HG03060 (cell line): ENCODE results near the gene CERT1.
"Not testable (repeated sequence)": the region's sequence is repeated elsewhere in the genome, so short reads cannot be mapped to it uniquely, and the experiment has no call there.

Source experiments
- ATAC-seq: cut with Tn5 transposase; IDR thresholded peaks from one replicate; pipeline ENCODE4 v1.9.1; 2021; ENCODE audit warnings: low read depth, moderate number of reproducible peaks; ENCODE audit not compliant: unreplicated experiment

The CERT1 gene

GRCh38 chr5:75511435-75512382, at the start of gene CERT1, which contains the start of gene POLK:
Gene CERT1, minus strand, starts transcription at chr5:75511629. Its CDS starts 422 bp downstream, at chr5:75511207.
Gene POLK, plus strand, starts transcription at chr5:75511891.
- ATAC-seq: peak; percentile 64

GRCh38 chr5:75560655-75561054, 49.2 kb upstream of the CERT1 start:
- ATAC-seq: not testable (repeated sequence)

GRCh38 chr5:75558981-75559632, 47.7 kb upstream of the CERT1 start:
- no peak for ATAC-seq

- ATAC-seq: no peak
Observed at GRCh38 chr5:75558221-75558620, 46.8 kb upstream of the CERT1 start.

- ATAC-seq: no peak
Observed at GRCh38 chr5:75553358-75553757, 41.9 kb upstream of the CERT1 start.

GRCh38 chr5:75552764-75553163, 41.3 kb upstream of the CERT1 start:
- no peak for ATAC-seq

GRCh38 chr5:75551471-75551870, 40.0 kb upstream of the CERT1 start:
- no peak for ATAC-seq

- ATAC-seq: no peak
Observed at GRCh38 chr5:75550597-75550996, 39.2 kb upstream of the CERT1 start.

GRCh38 chr5:75547812-75548211, 36.4 kb upstream of the CERT1 start:
- no peak for ATAC-seq

- no peak for ATAC-seq
Observed at GRCh38 chr5:75546830-75547229, 35.4 kb upstream of the CERT1 start.

- ATAC-seq: no peak
Observed at GRCh38 chr5:75545131-75545530, 33.7 kb upstream of the CERT1 start.

GRCh38 chr5:75538211-75538610, 26.8 kb upstream of the CERT1 start:
- ATAC-seq: no peak

GRCh38 chr5:75536694-75537360, 25.4 kb upstream of the CERT1 start:
- ATAC-seq: no peak

GRCh38 chr5:75536147-75536546, 24.7 kb upstream of the CERT1 start:
- no peak for ATAC-seq

GRCh38 chr5:75534734-75535133, 23.3 kb upstream of the CERT1 start:
- ATAC-seq: no peak

GRCh38 chr5:75533716-75534115, 22.3 kb upstream of the CERT1 start:
- ATAC-seq: not testable (repeated sequence)

GRCh38 chr5:75532190-75532589, 20.8 kb upstream of the CERT1 start:
- no peak for ATAC-seq

- no peak for ATAC-seq
Observed at GRCh38 chr5:75529185-75529584, 17.8 kb upstream of the CERT1 start.

- ATAC-seq: no peak
Observed at GRCh38 chr5:75526070-75526469, 14.6 kb upstream of the CERT1 start.

- ATAC-seq: no peak
Observed at GRCh38 chr5:75525344-75525743, 13.9 kb upstream of the CERT1 start.

- ATAC-seq: no peak
Observed at GRCh38 chr5:75524591-75524990, 13.2 kb upstream of the CERT1 start.
